Breast epithelium (tissue), 3 donors: ENCODE data around the gene SLC50A1.

ENCODE experiments used
- POLR2A ChIP-seq: fragments of 450-650 bp; IDR thresholded peaks from one replicate; pipeline ENCODE4 v1.6.1; 2016; ENCODE audit warnings: antibody characterized with exemption, mild to moderate bottlenecking, moderate library complexity
- POLR2AphosphoS5 ChIP-seq, 3 donors: sonication (generic); formaldehyde crosslinking; IDR thresholded peaks; one replicate each; pipeline ENCODE4 v1.6.1; 2017; ENCODE audit warnings: antibody characterized with exemption in 3 of 3
- TF ChIP-seq, protein P1 (sequence below), 3 donors: fragments of 450-650 bp; IDR thresholded peaks; one replicate each; pipeline ENCODE4 v1.5.1; 2016 to 2017; ENCODE audit warnings: antibody characterized with exemption in 3 of 3, mild to moderate bottlenecking in 3 of 3, moderate library complexity in 3 of 3

DNA sequence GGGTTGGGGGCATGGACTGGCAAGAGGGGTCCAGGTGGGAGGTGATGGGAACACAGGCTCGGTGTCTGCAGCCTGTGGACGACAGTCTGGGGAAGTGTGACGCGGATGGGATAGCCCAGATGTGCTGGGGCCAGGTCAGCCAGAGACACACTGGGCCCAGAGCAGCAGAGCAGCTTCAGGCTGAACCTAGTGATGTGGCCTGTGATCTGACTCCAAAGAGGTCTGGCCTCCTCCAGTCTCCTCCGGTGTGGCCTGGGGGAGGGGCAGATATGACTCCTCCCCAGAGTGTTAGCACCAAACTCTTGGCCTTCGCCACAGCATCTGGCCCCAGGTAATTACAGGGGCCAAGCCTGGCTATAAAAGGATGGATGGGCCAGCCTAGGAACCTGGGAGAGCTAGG lies 43.5 kb upstream of the SLC50A1 start:
- TF ChIP-seq POLR2A (no peak), POLR2AphosphoS5 (IDR thresholded peaks at IDR 0.05) (no peak)
- TF ChIP-seq, protein P1, sequence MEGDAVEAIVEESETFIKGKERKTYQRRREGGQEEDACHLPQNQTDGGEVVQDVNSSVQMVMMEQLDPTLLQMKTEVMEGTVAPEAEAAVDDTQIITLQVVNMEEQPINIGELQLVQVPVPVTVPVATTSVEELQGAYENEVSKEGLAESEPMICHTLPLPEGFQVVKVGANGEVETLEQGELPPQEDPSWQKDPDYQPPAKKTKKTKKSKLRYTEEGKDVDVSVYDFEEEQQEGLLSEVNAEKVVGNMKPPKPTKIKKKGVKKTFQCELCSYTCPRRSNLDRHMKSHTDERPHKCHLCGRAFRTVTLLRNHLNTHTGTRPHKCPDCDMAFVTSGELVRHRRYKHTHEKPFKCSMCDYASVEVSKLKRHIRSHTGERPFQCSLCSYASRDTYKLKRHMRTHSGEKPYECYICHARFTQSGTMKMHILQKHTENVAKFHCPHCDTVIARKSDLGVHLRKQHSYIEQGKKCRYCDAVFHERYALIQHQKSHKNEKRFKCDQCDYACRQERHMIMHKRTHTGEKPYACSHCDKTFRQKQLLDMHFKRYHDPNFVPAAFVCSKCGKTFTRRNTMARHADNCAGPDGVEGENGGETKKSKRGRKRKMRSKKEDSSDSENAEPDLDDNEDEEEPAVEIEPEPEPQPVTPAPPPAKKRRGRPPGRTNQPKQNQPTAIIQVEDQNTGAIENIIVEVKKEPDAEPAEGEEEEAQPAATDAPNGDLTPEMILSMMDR (IDR thresholded peaks at IDR 0.05): no peak
